ENCODE data around the gene C1QTNF12. TPM values are rescaled to one million over a fixed set of nuclear protein-coding genes. Genes with fewer than 3 reads are reported as not detected.

The C1QTNF12 gene
- total RNA-seq, 1 donor from 2014 or later, result 1.2 TPM

GRCh38 chr1:1215080-1215676, 31.3 kb downstream of the C1QTNF12 start:
- DNase-seq (ENCODE audit: low read depth), result no peak

- DNase-seq (ENCODE audit: low read depth), result no peak
Observed at GRCh38 chr1:1213345-1214265, 32.9 kb downstream of the C1QTNF12 start, which contains the start of gene TNFRSF4. Gene TNFRSF4 (minus strand): TSS chr1:1214153. CDS start chr1:1214127, 26 bp downstream.

- DNase-seq (ENCODE audit: low read depth), result peak; percentile 68
Observed at GRCh38 chr1:1212780-1213344, 33.7 kb downstream of the C1QTNF12 start.

- DNase-seq (ENCODE audit: low read depth), result no peak
Observed at GRCh38 chr1:1211541-1212441, 34.7 kb downstream of the C1QTNF12 start.

GRCh38 chr1:1210726-1211540, 35.6 kb downstream of the C1QTNF12 start:
- DNase-seq (ENCODE audit: low read depth), result no peak

- no peak for DNase-seq (ENCODE audit: low read depth)
Observed at GRCh38 chr1:1208713-1209433, 37.6 kb downstream of the C1QTNF12 start.

GRCh38 chr1:1207571-1207892, 39.0 kb downstream of the C1QTNF12 start:
- no peak for DNase-seq (ENCODE audit: low read depth)

GRCh38 chr1:1206966-1207531, 39.5 kb downstream of the C1QTNF12 start:
- DNase-seq (ENCODE audit: low read depth), result no peak

GRCh38 chr1:1206376-1206965, 40.1 kb downstream of the C1QTNF12 start, which contains the start of gene TNFRSF18:
Gene TNFRSF18 (minus strand): TSS chr1:1206592. CDS start chr1:1206571, 21 bp downstream.
- DNase-seq (ENCODE audit: low read depth), result no peak

GRCh38 chr1:1205769-1206375, 40.6 kb downstream of the C1QTNF12 start:
- no peak for DNase-seq (ENCODE audit: low read depth)

GRCh38 chr1:1204998-1205768, 41.3 kb downstream of the C1QTNF12 start:
- DNase-seq (ENCODE audit: low read depth), result no peak

GRCh38 chr1:1204425-1204920, 42.0 kb downstream of the C1QTNF12 start:
- DNase-seq (ENCODE audit: low read depth), result no peak

GRCh38 chr1:1203561-1204424, 42.7 kb downstream of the C1QTNF12 start:
- DNase-seq (ENCODE audit: low read depth), result no peak

- DNase-seq (ENCODE audit: low read depth), result no peak
Observed at GRCh38 chr1:1202831-1203560, 43.5 kb downstream of the C1QTNF12 start.

All from myocyte (in vitro differentiated cells).